ENCODE results near the gene BANP. TPM values are rescaled to one million over a fixed set of nuclear protein-coding genes. Genes with fewer than 3 reads are reported as not detected.
"Not testable (repeated sequence)": the region's sequence is repeated elsewhere in the genome, so short reads cannot be mapped to it uniquely, and the experiment has no call there.

Gene BANP, protein sequence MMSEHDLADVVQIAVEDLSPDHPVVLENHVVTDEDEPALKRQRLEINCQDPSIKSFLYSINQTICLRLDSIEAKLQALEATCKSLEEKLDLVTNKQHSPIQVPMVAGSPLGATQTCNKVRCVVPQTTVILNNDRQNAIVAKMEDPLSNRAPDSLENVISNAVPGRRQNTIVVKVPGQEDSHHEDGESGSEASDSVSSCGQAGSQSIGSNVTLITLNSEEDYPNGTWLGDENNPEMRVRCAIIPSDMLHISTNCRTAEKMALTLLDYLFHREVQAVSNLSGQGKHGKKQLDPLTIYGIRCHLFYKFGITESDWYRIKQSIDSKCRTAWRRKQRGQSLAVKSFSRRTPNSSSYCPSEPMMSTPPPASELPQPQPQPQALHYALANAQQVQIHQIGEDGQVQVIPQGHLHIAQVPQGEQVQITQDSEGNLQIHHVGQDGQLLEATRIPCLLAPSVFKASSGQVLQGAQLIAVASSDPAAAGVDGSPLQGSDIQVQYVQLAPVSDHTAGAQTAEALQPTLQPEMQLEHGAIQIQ
- total RNA-seq (29.7 TPM), polyA plus RNA-seq (27.0 TPM)
- long read RNA-seq, donor 1, result 0 reads
- long read RNA-seq, donor 2, result 0 reads
- long read RNA-seq, donor 3, transcript BANP-226 (1 exons, 502 nt), result major isoform, 5 of 7 reads
- long read RNA-seq, donor 3, partial matches to known transcripts, result 0 of 7 reads
- long read RNA-seq, donor 3, other reads (novel, unspliced or antisense), result 0 of 7 reads
- long read RNA-seq, donor 4, partial matches to known transcripts, result 0 of 3 reads
- long read RNA-seq, donor 4, other reads (novel, unspliced or antisense), result 0 of 3 reads
- long read RNA-seq, donor 5, partial matches to known transcripts, result 0 of 8 reads
- long read RNA-seq, donor 5, other reads (novel, unspliced or antisense), result 0 of 8 reads
- long read RNA-seq, donor 6, partial matches to known transcripts, result 0 of 2 reads
- long read RNA-seq, donor 6, other reads (novel, unspliced or antisense), result 0 of 2 reads
- long read RNA-seq, donor 7, partial matches to known transcripts, result 0 of 1 reads
- long read RNA-seq, donor 7, other reads (novel, unspliced or antisense), result 0 of 1 reads
- long read RNA-seq, donor 8, partial matches to known transcripts, result 0 of 1 reads
- long read RNA-seq, donor 8, other reads (novel, unspliced or antisense), result 0 of 1 reads
- long read RNA-seq, donor 9, partial matches to known transcripts, result 0 of 2 reads
- long read RNA-seq, donor 9, other reads (novel, unspliced or antisense), result 0 of 2 reads
- long read RNA-seq, donor 10, partial matches to known transcripts, result 0 of 2 reads
- long read RNA-seq, donor 10, other reads (novel, unspliced or antisense), result 0 of 2 reads

DNA sequence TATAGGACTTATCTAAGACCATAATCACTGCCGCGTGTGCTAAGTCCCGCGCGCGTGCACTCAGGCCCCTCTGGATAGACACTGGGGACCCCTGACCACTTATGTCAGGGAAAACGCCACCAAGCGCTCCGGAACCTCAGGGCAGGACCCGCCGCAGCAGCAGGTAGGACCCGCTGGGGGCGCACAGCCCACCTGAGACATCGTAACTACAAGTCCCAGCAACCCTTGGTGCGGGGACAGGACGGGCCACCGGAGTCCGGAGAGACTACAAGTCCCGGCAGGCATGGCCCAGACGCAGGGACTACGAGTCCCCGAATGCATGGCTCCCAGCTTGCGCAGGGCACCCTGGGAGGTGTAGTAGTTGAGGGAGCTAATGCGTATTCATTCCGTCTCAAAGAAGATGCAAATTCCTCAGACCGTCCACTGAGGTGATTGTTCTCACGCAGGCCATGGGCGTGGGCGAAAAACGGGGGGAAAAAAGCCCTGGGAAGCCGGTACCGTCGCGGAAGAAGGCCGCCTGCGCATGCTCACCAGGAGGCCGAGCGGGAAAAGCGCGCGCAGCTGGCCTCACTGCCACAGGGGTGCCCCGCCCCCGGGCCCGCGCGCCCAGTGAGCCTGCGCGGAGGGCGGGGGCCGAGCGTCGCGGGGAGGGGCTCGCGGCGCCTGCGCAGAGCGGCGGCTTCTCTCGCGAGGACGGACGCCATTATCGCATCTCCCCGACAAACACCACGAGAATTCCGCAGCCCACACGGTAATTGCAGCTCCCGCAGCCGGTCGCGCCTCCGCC is at the start of gene BANP:
Gene BANP, plus strand, starts transcription at position 670 of the 787 bp plus-strand sequence. CDS start 23,682 bp downstream, outside the sequence.
- Histone ChIP-seq H3K36me3 (ENCODE audit: control insufficient read depth in 2 of 2, insufficient read depth in 2 of 2, low read length in 1 of 2) (peaks cover 16 to 28% of the 10 kb centered on the region in 2 donors), H3K27ac (ENCODE audit: low read depth in 1 of 2, low read length in 1 of 2) (peak within 1 kb of the TSS; percentile 97), H3K27me3 (ENCODE audit: control insufficient read depth in 2 of 2, insufficient read depth in 1 of 2, low read length in 1 of 2) (no peaks in the 10 kb centered on the region), H3K4me3 (ENCODE audit: low read length in 2 of 2) (peak within 1 kb of the TSS; percentile 73 to 90), H3K9me3 (ENCODE audit: control insufficient read depth in 2 of 2, insufficient read depth in 1 of 2, low read length in 1 of 2) (no peaks in the 10 kb centered on the region), H3K4me1 (ENCODE audit: control insufficient read depth in 2 of 2, insufficient read depth in 2 of 2, low read length in 2 of 2) (peaks cover 24 to 55% of the 10 kb centered on the region in 2 donors)
- DNase-seq (ENCODE audit: low read depth in 6 of 9, low spot score in 9 of 9), result peak; percentile 94 to 99 (median 98)
- under 1% methylated on average over 73 of the region's 73 CpGs for WGBS

DNA sequence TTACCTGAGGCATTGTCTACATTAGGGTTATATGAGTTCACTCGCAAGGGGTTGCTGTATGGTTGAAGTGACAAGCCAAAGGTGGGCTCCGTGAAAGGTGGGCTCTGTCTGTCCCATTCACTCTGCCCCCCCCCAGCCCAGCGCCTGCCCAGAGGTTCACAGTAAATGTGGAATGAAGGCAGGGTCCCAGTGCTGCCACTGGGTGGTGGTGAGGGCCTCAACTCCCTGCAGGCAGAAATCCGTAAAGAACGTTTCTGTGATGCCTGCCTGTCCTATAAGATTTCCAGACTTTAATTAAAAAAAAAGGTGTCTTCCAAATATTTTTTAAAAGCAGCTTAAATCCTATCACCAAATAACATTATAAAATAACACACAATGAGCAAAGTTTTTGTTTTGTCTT is 46.3 kb upstream of the BANP start:
- not testable (repeated sequence) for DNase-seq (ENCODE audit: low read depth in 6 of 9, low spot score in 9 of 9); H3K4me3 ChIP-seq (ENCODE audit: low read length in 2 of 2); H3K9me3 ChIP-seq (ENCODE audit: control insufficient read depth in 2 of 2, insufficient read depth in 1 of 2, low read length in 1 of 2); H3K36me3 ChIP-seq (ENCODE audit: control insufficient read depth in 2 of 2, insufficient read depth in 2 of 2, low read length in 1 of 2); H3K4me1 ChIP-seq (ENCODE audit: control insufficient read depth in 2 of 2, insufficient read depth in 2 of 2, low read length in 2 of 2); H3K27ac ChIP-seq (ENCODE audit: low read depth in 1 of 2, low read length in 1 of 2); H3K27me3 ChIP-seq (ENCODE audit: control insufficient read depth in 2 of 2, insufficient read depth in 1 of 2, low read length in 1 of 2)
- 99% methylated on average over 5 of the region's 5 CpGs for WGBS

DNA sequence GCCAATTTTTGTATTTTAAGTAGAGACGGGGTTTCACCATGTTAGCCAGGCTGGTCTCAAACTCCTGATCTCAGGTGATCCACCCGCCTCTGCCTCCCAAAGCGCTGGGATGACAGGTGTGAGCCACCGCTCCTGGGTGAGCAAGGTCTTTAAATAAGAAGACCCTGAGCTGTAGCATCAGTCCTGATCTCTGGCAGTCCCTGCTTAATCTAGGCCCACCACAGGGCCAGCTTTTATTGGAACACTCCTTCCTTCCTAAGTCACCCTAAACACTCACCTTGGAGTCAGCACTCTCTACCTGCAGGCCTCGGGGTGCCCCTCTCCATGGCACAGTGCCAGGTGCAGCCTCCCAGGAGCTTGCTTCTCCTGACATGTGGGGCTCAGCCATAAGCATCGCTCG is 45.7 kb upstream of the BANP start:
- 97% methylated on average over 7 of the region's 7 CpGs for WGBS

DNA sequence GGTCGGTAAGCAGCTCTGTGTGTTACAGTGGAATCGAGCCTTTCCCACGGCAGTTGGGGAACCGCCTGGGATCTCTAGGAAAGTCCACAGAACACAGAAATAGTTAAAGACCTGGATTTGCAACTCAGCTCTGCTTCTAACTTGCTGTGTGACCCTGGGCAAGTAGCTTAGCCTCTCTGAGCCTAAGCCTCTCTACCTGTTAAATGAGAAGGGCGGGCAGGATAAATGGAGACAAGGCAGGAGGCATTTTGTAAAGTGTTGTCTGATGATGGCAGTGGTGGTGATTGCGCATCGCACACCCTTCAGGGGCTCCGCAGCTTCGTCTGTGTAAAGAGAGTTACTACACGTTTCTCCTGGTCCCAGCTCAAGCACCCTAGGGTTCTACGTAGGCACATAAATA is 43.1 kb upstream of the BANP start:
- H3K27me3 ChIP-seq (ENCODE audit: control insufficient read depth in 2 of 2, insufficient read depth in 1 of 2, low read length in 1 of 2); DNase-seq (ENCODE audit: low read depth in 6 of 9, low spot score in 9 of 9); H3K36me3 ChIP-seq (ENCODE audit: control insufficient read depth in 2 of 2, insufficient read depth in 2 of 2, low read length in 1 of 2); H3K27ac ChIP-seq (ENCODE audit: low read depth in 1 of 2, low read length in 1 of 2); H3K4me1 ChIP-seq (ENCODE audit: control insufficient read depth in 2 of 2, insufficient read depth in 2 of 2, low read length in 2 of 2); H3K4me3 ChIP-seq (ENCODE audit: low read length in 2 of 2); H3K9me3 ChIP-seq (ENCODE audit: control insufficient read depth in 2 of 2, insufficient read depth in 1 of 2, low read length in 1 of 2): not testable (repeated sequence)
- 97% methylated on average over 11 of the region's 11 CpGs for WGBS

More for the DNA sequence above, 45.7 kb upstream of the BANP start:
- not testable (repeated sequence) for H3K27me3 ChIP-seq (ENCODE audit: control insufficient read depth in 2 of 2, insufficient read depth in 1 of 2, low read length in 1 of 2); H3K4me1 ChIP-seq (ENCODE audit: control insufficient read depth in 2 of 2, insufficient read depth in 2 of 2, low read length in 2 of 2); H3K4me3 ChIP-seq (ENCODE audit: low read length in 2 of 2); H3K9me3 ChIP-seq (ENCODE audit: control insufficient read depth in 2 of 2, insufficient read depth in 1 of 2, low read length in 1 of 2); H3K36me3 ChIP-seq (ENCODE audit: control insufficient read depth in 2 of 2, insufficient read depth in 2 of 2, low read length in 1 of 2); DNase-seq (ENCODE audit: low read depth in 6 of 9, low spot score in 9 of 9); H3K27ac ChIP-seq (ENCODE audit: low read depth in 1 of 2, low read length in 1 of 2)

DNA sequence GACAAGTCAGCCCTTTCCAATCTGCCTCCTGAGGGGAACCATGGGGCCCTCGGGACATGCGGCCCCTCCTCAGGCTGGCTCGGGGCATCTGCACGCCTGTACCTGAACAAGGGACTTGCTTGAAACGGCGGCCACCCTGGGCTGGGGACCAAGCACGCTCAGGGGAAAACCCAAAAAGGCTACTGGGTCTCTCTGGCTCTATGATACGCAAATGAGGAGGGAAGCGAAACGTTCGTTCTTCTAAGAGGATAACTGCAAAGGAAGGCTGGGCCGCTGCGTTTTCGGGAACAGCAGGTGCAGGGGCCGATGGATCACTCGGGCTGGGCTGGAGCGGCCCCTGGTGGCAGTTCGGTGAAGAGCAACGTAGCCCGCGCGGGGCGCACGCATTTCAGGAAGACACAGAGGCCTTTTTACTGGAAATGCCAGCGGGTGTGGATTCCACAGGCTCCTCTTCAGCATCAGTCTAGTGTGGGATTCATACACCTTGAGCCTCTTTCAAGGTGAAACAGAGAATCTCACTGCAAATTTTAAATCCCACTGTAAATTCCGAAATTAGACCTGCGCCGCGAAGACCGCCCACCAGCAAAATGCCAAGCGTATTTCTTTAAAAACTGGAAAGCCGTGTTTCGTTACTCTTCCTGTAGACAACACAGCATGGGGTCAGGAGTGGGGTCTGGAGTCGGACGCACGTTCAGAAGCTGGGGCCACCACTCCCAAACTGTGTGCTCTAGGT is 41.9 kb upstream of the BANP start:
- not testable (repeated sequence) for H3K36me3 ChIP-seq (ENCODE audit: control insufficient read depth in 2 of 2, insufficient read depth in 2 of 2, low read length in 1 of 2); H3K9me3 ChIP-seq (ENCODE audit: control insufficient read depth in 2 of 2, insufficient read depth in 1 of 2, low read length in 1 of 2); H3K4me3 ChIP-seq (ENCODE audit: low read length in 2 of 2); H3K4me1 ChIP-seq (ENCODE audit: control insufficient read depth in 2 of 2, insufficient read depth in 2 of 2, low read length in 2 of 2); H3K27me3 ChIP-seq (ENCODE audit: control insufficient read depth in 2 of 2, insufficient read depth in 1 of 2, low read length in 1 of 2); H3K27ac ChIP-seq (ENCODE audit: low read depth in 1 of 2, low read length in 1 of 2)
- WGBS, result 44% methylated on average over 36 of the region's 36 CpGs
- peak in 6 of 9 donors; percentile 43 to 76 (median 54) for DNase-seq (ENCODE audit: low read depth in 6 of 9, low spot score in 9 of 9)

DNA sequence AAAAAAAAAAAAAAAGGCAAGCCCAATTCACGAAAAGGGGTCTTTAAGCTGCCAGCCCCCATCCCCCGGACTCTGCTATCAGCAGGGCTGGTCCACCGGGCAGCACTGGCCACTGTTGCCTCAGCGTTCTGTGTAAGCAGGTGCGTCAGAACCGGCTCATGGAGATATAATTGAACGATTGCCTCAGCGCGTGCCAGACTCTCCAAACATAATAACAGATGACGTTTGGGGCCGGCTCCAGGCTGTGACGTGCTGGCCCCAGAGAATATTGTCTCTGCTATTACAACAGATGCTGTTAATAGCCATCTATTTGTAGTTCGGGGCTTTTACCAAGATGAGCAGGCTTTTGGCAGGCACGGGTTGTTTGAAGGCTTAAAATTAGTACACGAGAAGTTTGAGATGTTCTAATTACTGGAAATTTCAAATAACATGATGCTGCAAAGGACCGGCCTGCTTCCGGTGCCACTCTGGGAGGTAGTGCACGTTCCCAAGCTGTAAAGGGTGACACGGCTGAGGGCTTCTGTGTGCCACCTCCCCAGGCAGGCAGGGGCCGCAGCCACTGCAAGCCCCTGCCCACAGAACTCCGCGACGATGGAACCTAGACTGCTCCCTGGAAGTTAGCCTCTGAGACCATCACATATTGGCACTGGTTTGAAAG is 40.0 kb upstream of the BANP start:
- 92% methylated on average over 23 of the region's 23 CpGs for WGBS
- H3K27me3 ChIP-seq (ENCODE audit: control insufficient read depth in 2 of 2, insufficient read depth in 1 of 2, low read length in 1 of 2); H3K4me1 ChIP-seq (ENCODE audit: control insufficient read depth in 2 of 2, insufficient read depth in 2 of 2, low read length in 2 of 2); H3K36me3 ChIP-seq (ENCODE audit: control insufficient read depth in 2 of 2, insufficient read depth in 2 of 2, low read length in 1 of 2); H3K9me3 ChIP-seq (ENCODE audit: control insufficient read depth in 2 of 2, insufficient read depth in 1 of 2, low read length in 1 of 2); H3K27ac ChIP-seq (ENCODE audit: low read depth in 1 of 2, low read length in 1 of 2); H3K4me3 ChIP-seq (ENCODE audit: low read length in 2 of 2); DNase-seq (ENCODE audit: low read depth in 6 of 9, low spot score in 9 of 9): not testable (repeated sequence)

DNA sequence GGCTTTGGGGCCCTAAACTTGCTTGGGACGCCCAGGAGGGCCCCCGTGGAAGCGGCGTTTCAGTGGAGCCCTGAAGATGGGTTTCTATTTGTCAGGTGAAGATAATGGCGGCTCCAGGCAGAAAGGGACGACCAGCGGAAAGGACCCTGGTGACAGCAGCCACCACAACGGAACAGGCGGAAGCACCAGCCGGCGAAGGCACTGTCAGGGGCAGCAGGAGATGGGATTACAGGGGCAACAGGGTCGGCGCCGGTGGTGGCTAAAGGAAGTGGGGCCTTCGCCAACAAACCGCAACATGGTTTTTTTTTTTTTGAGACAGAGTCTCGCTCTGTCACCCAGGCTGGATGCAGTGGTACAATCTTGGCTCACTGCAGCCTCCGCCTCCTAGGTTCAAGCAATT is 38.5 kb upstream of the BANP start:
- H3K4me3 ChIP-seq (ENCODE audit: low read length in 2 of 2); H3K27me3 ChIP-seq (ENCODE audit: control insufficient read depth in 2 of 2, insufficient read depth in 1 of 2, low read length in 1 of 2); H3K4me1 ChIP-seq (ENCODE audit: control insufficient read depth in 2 of 2, insufficient read depth in 2 of 2, low read length in 2 of 2); DNase-seq (ENCODE audit: low read depth in 6 of 9, low spot score in 9 of 9); H3K36me3 ChIP-seq (ENCODE audit: control insufficient read depth in 2 of 2, insufficient read depth in 2 of 2, low read length in 1 of 2); H3K9me3 ChIP-seq (ENCODE audit: control insufficient read depth in 2 of 2, insufficient read depth in 1 of 2, low read length in 1 of 2); H3K27ac ChIP-seq (ENCODE audit: low read depth in 1 of 2, low read length in 1 of 2): not testable (repeated sequence)
- WGBS, result 88% methylated on average over 18 of the region's 18 CpGs
